Panc1 (cell line): ENCODE data around the gene ANKRD30A. TPM values are rescaled to one million over a fixed set of nuclear protein-coding genes. Genes with fewer than 3 reads are reported as not detected.

Experiments used
- ATAC-seq: fragments of 200-7000 bp; cut with Tn5 transposase; 2 replicates; pipeline ENCODE4 v1.9.1; 2020; ENCODE audit warnings: mild to moderate bottlenecking, moderate library complexity
- BruUV-seq: library from RNA; stranded (reverse); fragments of 400-500 nt; replicated peaks from 2 replicates; lab custom pipeline; 2021; lab: Mats Ljungman, UMichigan
- CTCF ChIA-PET: fragments of 300-600 bp; sonication (Branson Sonifier 250); formaldehyde crosslinking; loops from one replicate; lab custom pipeline; 2022; ENCODE audit warnings: antibody characterized with exemption; lab: Charles Lee
- POLR2A ChIA-PET: fragments of 300-600 bp; sonication (Branson Sonifier 250); formaldehyde crosslinking; loops from one replicate; lab custom pipeline; 2022; ENCODE audit warnings: antibody characterized with exemption; lab: Charles Lee
- DNase-seq: peaks from one replicate; pipeline ENCODE4 v3.0.0-alpha.2; 2010; ENCODE audit warnings: low read depth, low spot score
- H3K27ac ChIP-seq: 2 replicates; pipeline ENCODE4 v1.5.1; 2011; ENCODE audit warnings: mild to moderate bottlenecking, low read length, inconsistent platforms
- H3K27me3 ChIP-seq: fragments of 200-500 bp; sonication (Bioruptor generic); 2 replicates; pipeline ENCODE4 v1.6.0; 2014; ENCODE audit warnings: low read length, inconsistent platforms; ENCODE audit not compliant: control insufficient read depth, insufficient read depth
- H3K36me3 ChIP-seq: fragments of 200-500 bp; sonication (Bioruptor generic); 2 replicates; pipeline ENCODE4 v1.5.1; 2014; ENCODE audit warnings: inconsistent platforms, mild to moderate bottlenecking, low read length, moderate library complexity; ENCODE audit not compliant: control insufficient read depth, insufficient read depth
- H3K4me1 ChIP-seq: 2 replicates; pipeline ENCODE4 v1.5.1; 2011; ENCODE audit warnings: inconsistent platforms, mild to moderate bottlenecking, low read length, moderate library complexity; ENCODE audit not compliant: control insufficient read depth, insufficient read depth
- H3K4me3 ChIP-seq, 2 experiments: 2 replicates each; pipeline ENCODE4 v1.5.1; 2011 to 2012; ENCODE audit warnings: low read depth in 2 of 2, low read length in 2 of 2, mild to moderate bottlenecking in 2 of 2, inconsistent platforms in 1 of 2, moderate library complexity in 1 of 2
- H3K9me3 ChIP-seq: fragments of 200-500 bp; sonication (Bioruptor generic); 2 replicates; pipeline ENCODE4 v1.5.1; 2014; ENCODE audit warnings: low read depth, mild to moderate bottlenecking, inconsistent platforms, low read length, moderate library complexity; ENCODE audit not compliant: control insufficient read depth, insufficient read depth
- POLR2AphosphoS5 ChIP-seq: IDR thresholded peaks from 2 replicates; pipeline ENCODE4 v1.6.1; 2012; ENCODE audit warnings: mild to moderate bottlenecking, low read depth, low read length, moderate library complexity
- SIN3A ChIP-seq: IDR thresholded peaks from 2 replicates; pipeline ENCODE4 v1.6.1; 2012; ENCODE audit warnings: low read depth, mild to moderate bottlenecking, low read length, moderate library complexity, borderline replicate concordance; ENCODE audit not compliant: insufficient read depth
- TCF7L2 ChIP-seq: IDR thresholded peaks from 2 replicates; pipeline ENCODE4 v1.6.1; 2011; ENCODE audit warnings: mild to moderate bottlenecking, low read depth, low read length, inconsistent platforms
- in situ Hi-C: cut with HindIII; loops from 2 replicates; pipeline ENCODE4 v1.10.0; 2016; ENCODE audit warnings: low sequenced_read_pairs, low pct_unique_long_range_greater_than_20kb
- intact Hi-C: fragments of 100-400 bp; cut with micrococcal nuclease; formaldehyde crosslinking; loops from one replicate; pipeline ENCODE4 v1.10.0; 2022; ENCODE audit not compliant: unreplicated experiment
- total RNA-seq: library from RNA; stranded (reverse); gene quantifications from one replicate; pipeline ENCODE4 v1.2.1, GENCODE V29; 2021; ENCODE audit not compliant: unreplicated experiment
- TF ChIP-seq, protein P1 (sequence below): fragments of 450-650 bp; IDR thresholded peaks from 2 replicates; pipeline ENCODE4 v1.5.1; 2017; ENCODE audit warnings: mild to moderate bottlenecking
- TF ChIP-seq, protein P2 (sequence below), 2 experiments: IDR thresholded peaks; 2 replicates each; pipeline ENCODE4 v1.6.1; 2011 to 2012; ENCODE audit warnings: low read depth in 2 of 2, control low read depth in 1 of 2, low read length in 1 of 2, mild to moderate bottlenecking in 1 of 2, moderate library complexity in 1 of 2; ENCODE audit not compliant: insufficient read depth in 1 of 2

Gene ANKRD30A
- total RNA-seq, 1 experiment from 2014 or later, result not detected

DNA sequence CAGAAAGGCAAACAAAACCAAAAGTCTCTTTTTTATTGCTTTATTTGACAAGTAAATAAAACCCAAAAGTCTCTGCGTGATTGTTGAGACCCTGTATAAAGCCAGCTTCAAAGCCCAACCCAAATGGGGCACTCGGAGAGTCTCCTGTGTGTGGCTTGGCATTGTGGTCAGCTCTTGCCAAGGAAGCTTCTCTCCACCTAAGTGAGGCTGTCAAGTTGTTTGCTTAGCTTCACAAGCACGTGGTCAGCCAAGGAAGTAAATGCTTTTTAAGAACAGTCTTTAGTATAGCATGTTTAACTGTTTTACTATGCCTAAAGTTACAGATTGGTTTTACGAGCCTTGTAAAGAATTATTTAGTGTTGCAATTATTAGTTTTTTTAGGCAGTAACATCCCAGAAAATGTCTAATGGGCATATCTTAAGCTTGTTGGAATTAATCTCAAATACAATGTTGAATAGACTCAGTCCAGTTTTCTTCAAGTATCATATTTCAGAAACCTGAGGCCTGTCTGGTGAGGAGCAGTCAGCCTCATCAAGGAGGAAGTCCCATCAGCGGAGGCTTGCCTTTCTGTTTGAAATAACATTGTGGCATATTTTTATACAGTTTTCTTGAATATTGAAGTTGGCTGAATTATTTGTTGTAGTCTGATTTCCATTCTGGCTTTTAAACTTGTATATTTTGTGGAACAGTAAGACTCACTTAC, 144.3 kb downstream of the ANKRD30A start:
- Histone ChIP-seq H3K36me3 (no peaks in the 10 kb centered on the region), H3K4me3 (no peak overlapping the region), H3K27me3 (no peaks in the 10 kb centered on the region), H3K4me1 (no peaks in the 10 kb centered on the region), H3K27ac (no peak overlapping the region), H3K9me3 (no peaks in the 10 kb centered on the region)
- in situ Hi-C loops, result no loop called here
- DNase-seq (no peak), ATAC-seq (no peak)
- intact Hi-C loops, result no loop called here
- no TSS peak for BruUV-seq
- POLR2A ChIA-PET, result interaction anchor here (0.7 kb wide), 1 partner anchor 285 kb away, joined by 4 read pairs; no protein-coding TSS in a partner anchor
- TF ChIP-seq, protein P1, sequence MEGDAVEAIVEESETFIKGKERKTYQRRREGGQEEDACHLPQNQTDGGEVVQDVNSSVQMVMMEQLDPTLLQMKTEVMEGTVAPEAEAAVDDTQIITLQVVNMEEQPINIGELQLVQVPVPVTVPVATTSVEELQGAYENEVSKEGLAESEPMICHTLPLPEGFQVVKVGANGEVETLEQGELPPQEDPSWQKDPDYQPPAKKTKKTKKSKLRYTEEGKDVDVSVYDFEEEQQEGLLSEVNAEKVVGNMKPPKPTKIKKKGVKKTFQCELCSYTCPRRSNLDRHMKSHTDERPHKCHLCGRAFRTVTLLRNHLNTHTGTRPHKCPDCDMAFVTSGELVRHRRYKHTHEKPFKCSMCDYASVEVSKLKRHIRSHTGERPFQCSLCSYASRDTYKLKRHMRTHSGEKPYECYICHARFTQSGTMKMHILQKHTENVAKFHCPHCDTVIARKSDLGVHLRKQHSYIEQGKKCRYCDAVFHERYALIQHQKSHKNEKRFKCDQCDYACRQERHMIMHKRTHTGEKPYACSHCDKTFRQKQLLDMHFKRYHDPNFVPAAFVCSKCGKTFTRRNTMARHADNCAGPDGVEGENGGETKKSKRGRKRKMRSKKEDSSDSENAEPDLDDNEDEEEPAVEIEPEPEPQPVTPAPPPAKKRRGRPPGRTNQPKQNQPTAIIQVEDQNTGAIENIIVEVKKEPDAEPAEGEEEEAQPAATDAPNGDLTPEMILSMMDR, result no peak
- TF ChIP-seq SIN3A (no peak), TCF7L2 (no peak), POLR2AphosphoS5 (no peak)
- TF ChIP-seq, protein P2, sequence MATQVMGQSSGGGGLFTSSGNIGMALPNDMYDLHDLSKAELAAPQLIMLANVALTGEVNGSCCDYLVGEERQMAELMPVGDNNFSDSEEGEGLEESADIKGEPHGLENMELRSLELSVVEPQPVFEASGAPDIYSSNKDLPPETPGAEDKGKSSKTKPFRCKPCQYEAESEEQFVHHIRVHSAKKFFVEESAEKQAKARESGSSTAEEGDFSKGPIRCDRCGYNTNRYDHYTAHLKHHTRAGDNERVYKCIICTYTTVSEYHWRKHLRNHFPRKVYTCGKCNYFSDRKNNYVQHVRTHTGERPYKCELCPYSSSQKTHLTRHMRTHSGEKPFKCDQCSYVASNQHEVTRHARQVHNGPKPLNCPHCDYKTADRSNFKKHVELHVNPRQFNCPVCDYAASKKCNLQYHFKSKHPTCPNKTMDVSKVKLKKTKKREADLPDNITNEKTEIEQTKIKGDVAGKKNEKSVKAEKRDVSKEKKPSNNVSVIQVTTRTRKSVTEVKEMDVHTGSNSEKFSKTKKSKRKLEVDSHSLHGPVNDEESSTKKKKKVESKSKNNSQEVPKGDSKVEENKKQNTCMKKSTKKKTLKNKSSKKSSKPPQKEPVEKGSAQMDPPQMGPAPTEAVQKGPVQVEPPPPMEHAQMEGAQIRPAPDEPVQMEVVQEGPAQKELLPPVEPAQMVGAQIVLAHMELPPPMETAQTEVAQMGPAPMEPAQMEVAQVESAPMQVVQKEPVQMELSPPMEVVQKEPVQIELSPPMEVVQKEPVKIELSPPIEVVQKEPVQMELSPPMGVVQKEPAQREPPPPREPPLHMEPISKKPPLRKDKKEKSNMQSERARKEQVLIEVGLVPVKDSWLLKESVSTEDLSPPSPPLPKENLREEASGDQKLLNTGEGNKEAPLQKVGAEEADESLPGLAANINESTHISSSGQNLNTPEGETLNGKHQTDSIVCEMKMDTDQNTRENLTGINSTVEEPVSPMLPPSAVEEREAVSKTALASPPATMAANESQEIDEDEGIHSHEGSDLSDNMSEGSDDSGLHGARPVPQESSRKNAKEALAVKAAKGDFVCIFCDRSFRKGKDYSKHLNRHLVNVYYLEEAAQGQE (IDR thresholded peaks at IDR 0.05; ENCODE audit: insufficient read depth in 1 of 2, low read depth in 2 of 2, low read length in 1 of 2), result no peak
- CTCF ChIA-PET, result no interaction called here

DNA sequence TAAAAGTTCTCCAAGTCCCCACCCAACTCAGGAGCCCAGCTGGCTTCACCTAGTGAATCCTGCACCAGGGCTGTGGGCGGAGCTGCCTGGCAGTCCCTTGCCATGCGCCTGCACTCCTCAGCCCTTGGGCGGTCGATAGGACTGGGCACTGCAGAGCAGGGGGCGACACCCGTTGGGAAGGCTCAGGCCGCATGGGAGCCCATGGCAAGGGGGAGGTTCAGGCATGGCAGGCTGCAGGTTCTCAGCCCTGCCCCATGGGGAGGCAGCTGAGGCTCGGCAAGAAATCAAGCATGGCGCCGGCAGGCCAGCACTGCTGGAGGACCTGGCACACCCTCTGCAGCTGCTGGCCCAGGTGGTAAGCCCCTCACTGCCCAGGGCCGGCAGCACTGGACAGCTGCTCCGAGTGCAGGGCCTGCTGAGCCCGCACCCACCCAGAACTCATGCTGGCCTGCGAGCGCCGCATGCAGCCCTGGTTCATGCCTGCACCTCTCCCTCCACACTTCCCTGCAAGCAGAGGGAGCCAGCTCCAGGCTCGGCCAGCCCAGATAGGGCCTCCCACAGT, 149.9 kb downstream of the ANKRD30A start:
- Histone ChIP-seq H3K4me3 (no peak overlapping the region), H3K4me1 (no peaks in the 10 kb centered on the region), H3K9me3 (no peaks in the 10 kb centered on the region), H3K27ac (no peak overlapping the region), H3K36me3 (no peaks in the 10 kb centered on the region), H3K27me3 (no peaks in the 10 kb centered on the region)
- TF ChIP-seq, protein P1, result no peak
- TF ChIP-seq POLR2AphosphoS5 (no peak), SIN3A (no peak), TCF7L2 (no peak)
- TF ChIP-seq, protein P2 (IDR thresholded peaks at IDR 0.05; ENCODE audit: insufficient read depth in 1 of 2, low read depth in 2 of 2, low read length in 1 of 2), result no peak
- no peak for ATAC-seq
- DNase-seq, result no peak
- intact Hi-C loops, result no loop called here
- POLR2A ChIA-PET, result no interaction called here
- in situ Hi-C loops, result no loop called here
- no TSS peak for BruUV-seq
- CTCF ChIA-PET, result no interaction called here
